Right cardiac atrium (tissue), 5 donors: ENCODE data around the gene TCERG1L. TPM values are rescaled to one million over a fixed set of nuclear protein-coding genes. Genes with fewer than 3 reads are reported as not detected.
"Not testable (repeated sequence)": the region's sequence is repeated elsewhere in the genome, so short reads cannot be mapped to it uniquely, and the experiment has no call there.

Source experiments
- ATAC-seq, 2 donors: fragments of 200-7000 bp; cut with Tn5 transposase; one replicate each; pipeline versions ENCODE4 v1.8.0 to v1.9.1; 2020; ENCODE audit warnings: moderate library complexity in 2 of 2, mild to moderate bottlenecking in 1 of 2
- DNase-seq, 3 donors: peaks; one replicate each; pipeline ENCODE4 v3.0.0-alpha.2; 2020
- H3K27ac ChIP-seq: one replicate; pipeline ENCODE4 v1.5.1; 2013; ENCODE audit warnings: mild to moderate bottlenecking, low read length, control low read depth, moderate library complexity
- H3K27me3 ChIP-seq: one replicate; pipeline ENCODE4 v1.6.1; 2013; ENCODE audit not compliant: control insufficient read depth, insufficient read depth
- H3K4me1 ChIP-seq: one replicate; pipeline ENCODE4 v1.6.1; 2013; ENCODE audit warnings: low read length; ENCODE audit not compliant: control insufficient read depth, insufficient read depth
- H3K4me3 ChIP-seq: one replicate; pipeline ENCODE4 v1.5.1; 2013; ENCODE audit warnings: low read length, control low read depth
- H3K9me3 ChIP-seq: one replicate; pipeline ENCODE4 v1.6.1; 2013; ENCODE audit warnings: low read length; ENCODE audit not compliant: control insufficient read depth
- WGBS: extraction: QIAGEN DNeasy Blood & Tissue Kit; methylation state at CpG from one replicate; pipeline ENCODE4 v1.1.7; 2013; 5-methylcytosine and 5-hydroxymethylcytosine counted together
- intact Hi-C, 4 donors: fragments of 100-400 bp; cut with DNase I; formaldehyde crosslinking; loops; one replicate each; pipeline versions ENCODE4 v1.11.0 to v1.14.0; 2022 to 2023
- polyA plus RNA-seq: library from polyadenylated mRNA; stranded (reverse); fragments of 200-250 nt; gene quantifications from one replicate; pipeline ENCODE4 v1.2.3, GENCODE V29; 2013
- total RNA-seq, 4 donors: library from RNA; stranded (reverse); fragmentation: NEBNext Ultra II Directional; extraction: Animal tissue kit (Norgen Biotek cat#: 25700); gene quantifications; one replicate each; pipeline ENCODE4 v1.2.1, GENCODE V29; 2021
- donor health status: healthy with polysubstance abuse.
- donor health status: DM: no; HTN: yes; CAD: no.
- donor health status: DM: no; HTN: no; CAD: no.
- donor health status: DM: no; HTN: yes; CAD: no; lungs with severe emphysema.
- donor health status: DM: yes; HTN: yes; CAD: no.

TCERG1L gene
- total and polyA plus RNA-seq, 5 donors = not detected

- Histone ChIP-seq H3K9me3 (no peaks in the 10 kb centered on the region), H3K4me3 (no peak overlapping the region), H3K4me1 (no peaks in the 10 kb centered on the region), H3K27me3 (no peaks in the 10 kb centered on the region), H3K27ac (no peak overlapping the region)
- no peak for ATAC-seq
- DNase-seq = no peak
- 87% methylated on average over 11 of the region's 11 CpGs for WGBS
- intact Hi-C loops = no loop called here
Observed at GRCh38 chr10:131102147-131102546, 209.4 kb downstream of the TCERG1L start.

DNA sequence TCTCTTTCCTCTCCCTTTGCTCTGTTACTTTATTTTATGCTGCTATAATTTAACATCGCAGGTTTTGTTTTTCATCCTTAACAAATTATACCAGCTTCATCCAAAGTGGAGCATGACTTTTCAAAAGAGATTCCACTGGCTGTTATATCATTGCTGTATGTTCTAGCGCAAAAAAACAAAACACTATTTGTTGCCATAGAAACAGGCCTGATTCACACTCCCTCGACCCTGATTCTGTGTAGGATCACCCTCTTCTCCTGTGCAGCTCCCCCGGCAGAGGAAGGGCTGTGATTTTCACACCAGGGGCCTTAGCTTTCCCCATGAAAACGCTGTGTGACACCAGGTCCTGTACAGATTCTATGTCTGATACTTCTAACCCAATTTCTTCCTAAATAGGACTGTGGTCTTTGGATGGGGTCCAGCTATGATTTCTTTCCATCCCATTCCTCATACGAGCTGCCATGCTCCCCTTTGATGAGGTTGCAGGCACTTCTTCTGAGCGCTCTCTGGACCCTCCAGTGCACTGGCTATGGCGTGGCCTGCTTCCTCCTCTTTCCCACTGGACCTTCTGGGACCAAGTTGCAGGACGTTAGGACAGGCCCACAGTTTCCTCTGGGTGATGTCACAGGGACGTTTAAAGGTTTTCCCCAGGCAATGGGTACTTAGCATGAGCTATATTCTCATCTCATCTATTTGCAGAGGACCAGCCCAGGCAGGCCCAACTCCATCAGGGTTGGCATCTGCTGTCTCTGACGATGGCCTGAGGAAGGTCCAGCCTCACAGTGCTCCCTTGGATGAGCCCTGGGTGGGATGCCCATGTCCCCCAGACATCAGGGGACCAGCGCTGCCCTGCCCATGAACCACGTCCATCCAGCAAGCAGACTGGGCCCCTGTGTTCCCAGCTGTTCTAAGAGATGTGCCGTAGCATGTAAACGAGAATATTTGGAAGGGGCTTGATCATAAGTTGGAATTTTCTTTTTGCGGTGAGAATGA lies 210.8 kb downstream of the TCERG1L start:
- ATAC-seq, H3K27ac ChIP-seq, H3K4me1 ChIP-seq, H3K27me3 ChIP-seq, intact Hi-C loops, H3K4me3 ChIP-seq, H3K9me3 ChIP-seq, DNase-seq: not testable (repeated sequence)
- WGBS = 68% methylated on average over 16 of the region's 16 CpGs

- WGBS = 78% methylated on average over 11 of the region's 11 CpGs
- H3K27ac ChIP-seq = no peak overlapping the region
- intact Hi-C loops = no loop called here
- no peak for ATAC-seq
- no peak overlapping the region for H3K4me3 ChIP-seq
- no peak for DNase-seq
- no peaks in the 10 kb centered on the region for H3K4me1 ChIP-seq
- H3K9me3 ChIP-seq = no peaks in the 10 kb centered on the region
- H3K27me3 ChIP-seq = no peaks in the 10 kb centered on the region
Observed at GRCh38 chr10:131099028-131099726, 212.3 kb downstream of the TCERG1L start.

GRCh38 chr10:131098416-131098952 lies 213.0 kb downstream of the TCERG1L start:
- no peaks in the 10 kb centered on the region for H3K27me3 ChIP-seq
- H3K27ac ChIP-seq = no peak overlapping the region
- H3K4me1 ChIP-seq = no peaks in the 10 kb centered on the region
- WGBS = 86% methylated on average over 15 of the region's 15 CpGs
- DNase-seq (no peak), ATAC-seq (no peak)
- H3K9me3 ChIP-seq = no peaks in the 10 kb centered on the region
- intact Hi-C loops = no loop called here
- H3K4me3 ChIP-seq = no peak overlapping the region

GRCh38 chr10:131096031-131096430 lies 215.5 kb downstream of the TCERG1L start:
- no peaks in the 10 kb centered on the region for H3K4me1 ChIP-seq
- intact Hi-C loops = no loop called here
- no peak for DNase-seq
- H3K27me3 ChIP-seq = no peaks in the 10 kb centered on the region
- H3K27ac ChIP-seq = no peak overlapping the region
- H3K9me3 ChIP-seq = no peaks in the 10 kb centered on the region
- no peak overlapping the region for H3K4me3 ChIP-seq
- ATAC-seq = no peak
- 89% methylated on average over 7 of the region's 7 CpGs for WGBS

DNA sequence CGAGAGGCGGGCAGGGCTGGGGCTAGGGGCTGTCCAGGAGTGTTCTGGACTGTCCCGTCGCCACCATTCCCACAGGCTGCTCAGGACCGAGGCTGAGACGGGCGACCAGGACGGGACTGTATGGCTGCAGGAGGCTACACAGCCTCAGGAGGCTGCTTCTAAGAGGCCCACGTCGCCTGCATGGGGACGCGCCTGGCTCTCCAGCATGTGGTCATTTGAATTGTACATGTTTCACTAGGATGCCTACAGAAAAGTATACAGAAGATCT lies 216.3 kb downstream of the TCERG1L start:
- no peak for DNase-seq
- intact Hi-C loops = no loop called here
- ATAC-seq = peak in 1 of 2 donors; percentile 50
- Histone ChIP-seq H3K4me3 (no peak overlapping the region), H3K4me1 (no peaks in the 10 kb centered on the region), H3K9me3 (no peaks in the 10 kb centered on the region), H3K27ac (no peak overlapping the region), H3K27me3 (no peaks in the 10 kb centered on the region)
- WGBS = 82% methylated on average over 12 of the region's 12 CpGs

DNA sequence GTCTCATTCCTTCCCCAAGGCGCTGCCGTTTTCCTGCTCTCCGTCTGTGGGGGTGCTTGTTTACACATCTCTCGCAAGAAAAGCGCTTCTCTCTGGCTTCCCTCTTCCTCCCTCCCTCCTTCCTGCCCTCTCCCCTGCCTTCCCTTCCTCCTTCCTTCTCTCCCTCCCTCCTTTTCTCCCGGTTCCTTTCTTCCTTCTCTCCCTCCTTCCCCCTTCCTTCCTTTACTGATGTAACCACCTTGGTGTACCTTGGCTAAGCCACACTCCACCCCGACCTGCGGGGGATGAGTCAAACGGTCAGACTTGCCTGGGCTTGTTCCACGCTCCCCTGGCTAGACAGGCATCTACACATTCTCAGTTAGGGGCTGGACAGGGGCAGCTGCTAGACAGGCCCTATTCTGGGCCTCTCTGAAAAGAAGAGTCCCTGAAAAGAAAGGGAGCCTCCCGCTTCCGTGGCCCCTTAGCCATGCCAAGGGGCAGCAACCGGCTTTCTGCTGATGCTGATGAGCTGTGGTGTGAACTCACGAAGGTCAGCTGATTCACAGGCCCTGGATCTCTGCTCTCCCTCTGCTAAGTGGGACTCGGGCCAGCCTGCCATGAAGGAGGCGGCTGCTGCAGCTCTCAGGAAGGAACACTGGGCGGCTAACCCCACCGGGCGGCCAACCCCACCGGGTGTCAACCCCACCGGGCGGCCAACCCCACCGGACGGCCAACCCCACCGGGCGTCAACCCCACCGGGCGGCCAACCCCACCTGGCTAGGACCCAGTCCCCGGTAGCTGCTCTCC lies 216.8 kb downstream of the TCERG1L start:
- Histone ChIP-seq H3K9me3 (no peaks in the 10 kb centered on the region), H3K27me3 (no peaks in the 10 kb centered on the region), H3K27ac (no peak overlapping the region), H3K4me1 (no peaks in the 10 kb centered on the region), H3K4me3 (no peak overlapping the region)
- intact Hi-C loops = no loop called here
- WGBS = 42% methylated on average over 29 of the region's 29 CpGs
- DNase-seq (peak in 2 of 3 donors; percentile 25 to 74), ATAC-seq (peak; percentile 50 to 62)

DNA sequence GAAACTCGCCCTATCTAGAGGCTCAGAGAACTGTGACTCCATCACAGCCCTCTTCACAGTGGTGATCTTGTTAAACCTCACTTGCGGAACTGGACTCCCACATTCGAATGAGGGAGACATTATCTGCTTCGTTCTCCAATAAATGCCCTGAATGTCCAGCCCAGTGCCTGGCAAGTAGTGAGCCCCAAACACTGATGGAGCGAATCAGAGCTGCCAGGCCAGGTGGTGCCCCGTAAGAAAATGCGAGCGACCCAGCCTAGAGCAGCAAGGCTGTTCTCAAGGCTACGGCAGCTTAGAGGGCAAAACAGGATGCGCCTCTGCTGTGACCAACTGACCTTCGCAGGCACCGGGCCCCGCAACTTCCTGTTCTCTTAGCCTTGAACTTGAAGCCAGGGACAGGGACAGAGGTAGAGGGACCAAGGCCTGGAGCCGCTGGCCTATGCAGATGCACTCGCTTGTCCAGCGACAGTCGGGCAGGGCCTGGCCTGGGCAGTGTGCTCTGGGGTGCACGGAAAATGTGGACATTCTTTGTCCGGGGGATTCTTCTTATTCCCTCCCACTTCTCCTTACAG lies 217.6 kb downstream of the TCERG1L start:
- 71% methylated on average over 19 of the region's 19 CpGs for WGBS
- Histone ChIP-seq H3K9me3 (no peaks in the 10 kb centered on the region), H3K27ac (no peak overlapping the region), H3K4me1 (no peaks in the 10 kb centered on the region), H3K4me3 (no peak overlapping the region), H3K27me3 (no peaks in the 10 kb centered on the region)
- DNase-seq = no peak
- intact Hi-C loops = no loop called here
- ATAC-seq = no peak

- WGBS = 97% methylated on average over 14 of the region's 14 CpGs
- Histone ChIP-seq H3K4me3 (no peak overlapping the region), H3K9me3 (no peaks in the 10 kb centered on the region), H3K4me1 (no peaks in the 10 kb centered on the region), H3K27ac (no peak overlapping the region), H3K27me3 (no peaks in the 10 kb centered on the region)
- ATAC-seq (no peak), DNase-seq (no peak)
- intact Hi-C loops = no loop called here
Observed at GRCh38 chr10:131093346-131093745, 218.2 kb downstream of the TCERG1L start.

DNA sequence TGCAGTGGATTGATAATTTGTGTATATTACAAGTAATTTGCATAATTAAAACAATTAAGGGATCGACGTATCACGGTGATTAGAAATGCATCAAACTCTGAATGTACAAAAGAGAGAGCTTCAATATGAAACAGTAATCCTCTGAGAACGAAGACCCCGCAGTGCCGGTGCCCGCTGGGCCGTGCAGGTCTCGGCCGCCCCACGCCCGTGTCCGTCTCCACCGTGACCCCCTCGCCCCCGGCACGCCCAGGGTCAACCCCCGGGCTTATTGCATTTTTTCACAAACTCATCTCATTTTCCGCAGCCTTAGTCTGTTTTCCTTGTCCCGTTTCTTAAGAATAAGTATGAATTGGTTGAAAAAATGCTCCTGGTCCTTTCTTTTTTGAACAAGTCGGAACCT lies 218.6 kb downstream of the TCERG1L start:
- Histone ChIP-seq H3K4me3 (no peak overlapping the region), H3K27me3 (no peaks in the 10 kb centered on the region), H3K9me3 (no peaks in the 10 kb centered on the region), H3K4me1 (no peaks in the 10 kb centered on the region), H3K27ac (no peak overlapping the region)
- intact Hi-C loops = no loop called here
- no peak for DNase-seq
- 97% methylated on average over 21 of the region's 21 CpGs for WGBS
- ATAC-seq = no peak
